NCI-H1694 treated with DMSO at 0.1 percent for 48 hours (cell line): ENCODE data around the gene TMSB4X.
"Not testable (repeated sequence)": the region's sequence is repeated elsewhere in the genome, so short reads cannot be mapped to it uniquely, and the experiment has no call there.

Experiments
- DNase-seq: peaks from one replicate; lab custom pipeline; 2025; lab: John Stamatoyannopoulos, UW

The TMSB4X gene

GRCh38 chrX:12955882-12956703 lies 18.8 kb upstream of the TMSB4X start:
- DNase-seq: no peak

GRCh38 chrX:12956704-12957534 lies 18.0 kb upstream of the TMSB4X start:
- DNase-seq: no peak

GRCh38 chrX:12958059-12958458 lies 16.9 kb upstream of the TMSB4X start:
- DNase-seq: no peak

- DNase-seq: no peak
These were observed 16.4 kb upstream of the TMSB4X start for GRCh38 chrX:12958461-12958860.

GRCh38 chrX:12961196-12961718 lies 13.7 kb upstream of the TMSB4X start:
- no peak for DNase-seq

- DNase-seq: no peak
These were observed 12.8 kb upstream of the TMSB4X start for GRCh38 chrX:12962041-12962504.

GRCh38 chrX:12963210-12963850 lies 11.6 kb upstream of the TMSB4X start:
- not testable (repeated sequence) for DNase-seq

GRCh38 chrX:12965131-12965940 lies 9.6 kb upstream of the TMSB4X start:
- DNase-seq: no peak

- DNase-seq: no peak
These were observed 8.8 kb upstream of the TMSB4X start for GRCh38 chrX:12966151-12966550.

- no peak for DNase-seq
These were observed 7.0 kb upstream of the TMSB4X start for GRCh38 chrX:12967711-12968465.

GRCh38 chrX:12970691-12971202 lies 4.2 kb upstream of the TMSB4X start:
- peak; percentile 4 for DNase-seq

GRCh38 chrX:12971282-12972003 lies 3.5 kb upstream of the TMSB4X start:
- no peak for DNase-seq

- no peak for DNase-seq
These were observed 2.7 kb upstream of the TMSB4X start for GRCh38 chrX:12972243-12972642.

GRCh38 chrX:12972878-12973560 lies 1.9 kb upstream of the TMSB4X start:
- DNase-seq: no peak

- no peak for DNase-seq
These were observed 1.2 kb upstream of the TMSB4X start for GRCh38 chrX:12973561-12974304.

GRCh38 chrX:12974305-12974795 lies 560 bp upstream of the TMSB4X start:
- no peak for DNase-seq

- no peak for DNase-seq
These were observed 708 bp downstream of the TMSB4X start for GRCh38 chrX:12975670-12975965.

- no peak for DNase-seq
These were observed 1.2 kb downstream of the TMSB4X start for GRCh38 chrX:12975991-12976558.
